Measurements from ENCODE around the gene SIAH2.
A peak's percentile ranks its signal among the peaks of the same experiment; 100 is the strongest.

DNA sequence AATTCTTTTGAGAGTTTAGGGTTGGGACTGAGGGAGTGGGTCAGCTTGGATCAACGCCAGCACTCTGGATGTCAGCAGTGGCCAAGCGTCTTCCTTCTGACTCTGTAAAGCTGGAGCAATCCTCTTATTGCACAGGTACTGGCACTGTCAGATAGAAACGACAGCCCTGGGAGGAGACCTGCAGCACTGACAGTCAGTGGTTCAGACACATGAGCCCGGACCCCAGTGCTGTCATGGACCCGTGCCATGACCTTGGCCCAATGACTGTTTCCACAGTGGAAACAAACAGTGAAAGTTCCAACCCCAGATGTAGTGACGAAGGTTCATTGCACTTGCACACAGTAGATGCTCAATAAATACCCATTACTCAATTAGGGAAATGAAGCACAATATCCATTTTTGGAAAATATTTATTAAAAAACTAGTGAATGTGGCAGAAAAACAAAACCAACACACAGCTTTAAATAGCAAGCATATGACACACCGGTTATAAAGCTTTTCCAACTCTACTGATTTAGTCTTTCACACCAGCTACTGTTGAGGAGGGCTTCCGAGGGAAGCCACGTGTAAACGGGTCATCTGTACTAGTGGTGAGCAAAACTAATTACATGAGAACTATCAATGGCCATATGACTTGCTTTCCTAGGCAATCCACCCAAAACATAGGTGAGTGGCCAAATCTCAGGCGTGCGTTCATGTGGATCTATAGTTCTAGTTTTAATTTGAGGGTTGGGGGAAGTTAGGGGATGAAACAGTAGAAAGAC, 22.1 kb downstream of the SIAH2 start:
- TF ChIP-seq, protein P1, sequence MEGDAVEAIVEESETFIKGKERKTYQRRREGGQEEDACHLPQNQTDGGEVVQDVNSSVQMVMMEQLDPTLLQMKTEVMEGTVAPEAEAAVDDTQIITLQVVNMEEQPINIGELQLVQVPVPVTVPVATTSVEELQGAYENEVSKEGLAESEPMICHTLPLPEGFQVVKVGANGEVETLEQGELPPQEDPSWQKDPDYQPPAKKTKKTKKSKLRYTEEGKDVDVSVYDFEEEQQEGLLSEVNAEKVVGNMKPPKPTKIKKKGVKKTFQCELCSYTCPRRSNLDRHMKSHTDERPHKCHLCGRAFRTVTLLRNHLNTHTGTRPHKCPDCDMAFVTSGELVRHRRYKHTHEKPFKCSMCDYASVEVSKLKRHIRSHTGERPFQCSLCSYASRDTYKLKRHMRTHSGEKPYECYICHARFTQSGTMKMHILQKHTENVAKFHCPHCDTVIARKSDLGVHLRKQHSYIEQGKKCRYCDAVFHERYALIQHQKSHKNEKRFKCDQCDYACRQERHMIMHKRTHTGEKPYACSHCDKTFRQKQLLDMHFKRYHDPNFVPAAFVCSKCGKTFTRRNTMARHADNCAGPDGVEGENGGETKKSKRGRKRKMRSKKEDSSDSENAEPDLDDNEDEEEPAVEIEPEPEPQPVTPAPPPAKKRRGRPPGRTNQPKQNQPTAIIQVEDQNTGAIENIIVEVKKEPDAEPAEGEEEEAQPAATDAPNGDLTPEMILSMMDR (IDR thresholded peaks at IDR 0.05): no peak
- TF ChIP-seq POLR2A (IDR thresholded peaks at IDR 0.05): peak; percentile 64

Data from right lobe of liver (tissue), 4 donors.